Effector memory CD4-positive, alpha-beta T cell (primary cell): ENCODE results near the gene TLCD3B.

Experiments
- DNase-seq, 3 donors: peaks; one replicate each; pipeline ENCODE4 v3.0.0-alpha.2; 2020
- H3K27ac ChIP-seq: 2 replicates; pipeline ENCODE4 v1.7.0; 2013; ENCODE audit warnings: mild to moderate bottlenecking, low read length, moderate library complexity; ENCODE audit not compliant: insufficient read depth, poor library complexity, severe bottlenecking
- H3K27me3 ChIP-seq: replicated peaks from 2 replicates; pipeline ENCODE4 v1.7.0; 2013; ENCODE audit warnings: mild to moderate bottlenecking, low read length; ENCODE audit not compliant: insufficient read depth, control insufficient read depth, poor library complexity, severe bottlenecking
- H3K36me3 ChIP-seq: 2 replicates; pipeline ENCODE4 v1.7.0; 2013; ENCODE audit warnings: mild to moderate bottlenecking, low read length, moderate library complexity; ENCODE audit not compliant: control insufficient read depth, insufficient read depth
- H3K4me1 ChIP-seq: 2 replicates; pipeline ENCODE4 v1.7.0; 2013; ENCODE audit warnings: low read length, mild to moderate bottlenecking; ENCODE audit not compliant: control insufficient read depth, insufficient read depth, poor library complexity, severe bottlenecking
- H3K4me3 ChIP-seq: 2 replicates; pipeline ENCODE4 v1.7.0; 2013; ENCODE audit warnings: low read length, low read depth, mild to moderate bottlenecking; ENCODE audit not compliant: insufficient read depth, poor library complexity, severe bottlenecking
- H3K9me3 ChIP-seq: 2 replicates; pipeline ENCODE4 v1.7.0; 2013; ENCODE audit warnings: mild to moderate bottlenecking, low read length, moderate library complexity; ENCODE audit not compliant: control insufficient read depth

Gene TLCD3B

DNA sequence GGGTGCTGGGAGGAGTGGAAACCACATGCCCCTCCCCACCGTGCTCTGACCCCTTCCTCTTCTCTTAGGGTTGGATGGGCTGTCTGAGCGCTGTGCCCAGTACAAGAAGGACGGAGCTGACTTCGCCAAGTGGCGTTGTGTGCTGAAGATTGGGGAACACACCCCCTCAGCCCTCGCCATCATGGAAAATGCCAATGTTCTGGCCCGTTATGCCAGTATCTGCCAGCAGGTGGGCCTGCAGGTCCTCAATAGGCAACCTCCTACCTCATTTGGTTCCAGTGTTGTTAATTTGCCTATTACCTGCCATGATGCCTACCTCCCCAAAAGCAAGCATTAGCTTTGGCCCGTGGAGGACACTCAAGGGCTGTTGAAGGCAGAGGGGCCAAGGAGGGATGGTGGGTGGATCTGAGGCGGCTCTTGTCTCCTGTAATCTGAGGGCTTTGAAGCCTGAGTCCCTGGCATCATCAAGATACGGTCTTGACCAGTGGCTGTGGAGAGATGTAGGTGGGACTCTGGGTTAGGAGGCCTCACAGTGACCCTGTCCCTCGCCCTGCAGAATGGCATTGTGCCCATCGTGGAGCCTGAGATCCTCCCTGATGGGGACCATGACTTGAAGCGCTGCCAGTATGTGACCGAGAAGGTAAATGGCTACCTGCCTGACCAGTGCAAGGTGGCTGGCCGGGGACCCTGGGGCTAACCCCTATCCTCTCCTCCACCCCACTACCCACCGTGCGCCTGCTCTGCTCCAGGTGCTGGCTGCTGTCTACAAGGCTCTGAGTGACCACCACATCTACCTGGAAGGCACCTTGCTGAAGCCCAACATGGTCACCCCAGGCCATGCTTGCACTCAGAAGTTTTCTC, 37.9 kb upstream of the TLCD3B start:
- Histone ChIP-seq H3K36me3 (peaks cover 46% of the 10 kb centered on the region), H3K27ac (peak overlapping the region; percentile 18), H3K4me1 (peaks cover 26% of the 10 kb centered on the region), H3K27me3 (no peaks in the 10 kb centered on the region), H3K4me3 (no peak overlapping the region), H3K9me3 (no peaks in the 10 kb centered on the region)
- DNase-seq, result peak in 2 of 3 donors; percentile 37 to 45

DNA sequence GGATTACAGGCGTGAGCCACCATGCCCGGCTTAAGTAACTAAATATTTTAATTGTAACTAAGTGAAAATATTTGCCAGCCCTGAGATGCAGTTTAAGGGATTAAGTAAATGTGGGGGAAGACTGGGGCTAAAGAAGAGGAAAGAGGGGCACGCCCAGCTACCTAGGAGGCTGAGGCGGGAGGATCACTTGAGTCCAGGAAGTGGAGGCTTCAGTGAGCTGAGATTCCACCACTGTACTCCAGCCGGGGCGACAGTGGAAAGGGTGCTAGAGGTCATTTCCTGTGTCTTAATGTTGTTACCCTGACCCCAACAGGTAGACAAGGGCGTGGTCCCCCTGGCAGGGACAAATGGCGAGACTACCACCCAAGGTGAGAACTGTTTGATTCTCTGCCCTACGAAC, 37.3 kb upstream of the TLCD3B start:
- H3K27ac ChIP-seq, result no peak overlapping the region
- H3K36me3 ChIP-seq, result peaks cover 46% of the 10 kb centered on the region
- no peak for DNase-seq
- H3K27me3 ChIP-seq, result no peaks in the 10 kb centered on the region
- H3K4me1 ChIP-seq, result peaks cover 32% of the 10 kb centered on the region
- no peak overlapping the region for H3K4me3 ChIP-seq
- H3K9me3 ChIP-seq, result no peaks in the 10 kb centered on the region

DNA sequence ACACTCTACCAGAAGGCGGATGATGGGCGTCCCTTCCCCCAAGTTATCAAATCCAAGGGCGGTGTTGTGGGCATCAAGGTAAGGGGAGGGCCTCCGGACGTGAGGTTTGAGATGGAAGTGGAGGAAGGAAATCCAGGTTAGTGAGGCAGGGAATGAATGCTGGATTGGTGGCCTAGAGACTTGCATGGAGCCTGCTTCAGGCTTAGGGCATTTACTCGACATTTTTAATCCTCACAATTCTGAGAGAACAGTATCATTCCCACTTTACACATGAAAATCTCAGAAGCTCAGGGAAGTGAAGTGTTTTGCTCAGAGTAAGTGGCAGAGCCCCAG, 36.5 kb upstream of the TLCD3B start:
- H3K36me3 ChIP-seq, result peaks cover 46% of the 10 kb centered on the region
- DNase-seq, result no peak

DNA sequence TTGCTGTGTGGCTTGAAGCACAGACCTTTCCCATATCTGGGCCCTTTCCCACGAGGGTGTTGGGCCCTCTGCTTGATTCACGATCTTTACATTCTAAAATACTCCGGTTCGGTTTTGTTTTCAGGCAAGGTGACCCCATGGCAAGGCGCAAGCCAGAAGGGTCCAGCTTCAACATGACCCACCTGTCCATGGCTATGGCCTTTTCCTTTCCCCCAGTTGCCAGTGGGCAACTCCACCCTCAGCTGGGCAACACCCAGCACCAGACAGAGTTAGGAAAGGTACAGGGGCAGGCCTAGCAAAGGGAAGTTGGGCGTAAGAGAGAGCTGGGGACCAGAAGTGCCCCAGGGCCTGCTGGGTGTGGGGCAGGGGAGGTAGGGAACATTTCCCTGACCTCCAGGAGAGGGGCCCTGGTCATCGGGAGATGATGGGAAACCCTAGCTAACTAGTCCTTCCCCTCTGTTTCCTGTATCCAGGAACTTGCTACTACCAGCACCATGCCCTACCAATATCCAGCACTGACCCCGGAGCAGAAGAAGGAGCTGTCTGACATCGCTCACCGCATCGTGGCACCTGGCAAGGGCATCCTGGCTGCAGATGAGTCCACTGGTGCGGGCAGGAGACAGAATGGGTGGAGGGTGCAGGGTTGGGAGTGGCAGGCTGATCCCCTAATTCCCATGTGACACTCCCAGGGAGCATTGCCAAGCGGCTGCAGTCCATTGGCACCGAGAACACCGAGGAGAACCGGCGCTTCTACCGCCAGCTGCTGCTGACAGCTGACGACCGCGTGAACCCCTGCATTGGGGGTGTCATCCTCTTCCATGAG, 35.9 kb upstream of the TLCD3B start:
- Histone ChIP-seq H3K4me3 (peak overlapping the region; percentile 98), H3K9me3 (no peaks in the 10 kb centered on the region), H3K4me1 (peaks cover 33% of the 10 kb centered on the region), H3K27ac (peak overlapping the region; percentile 83), H3K36me3 (peaks cover 46% of the 10 kb centered on the region), H3K27me3 (no peaks in the 10 kb centered on the region)
- no peak for DNase-seq

More for the DNA sequence above, 36.5 kb upstream of the TLCD3B start:
- H3K4me3 ChIP-seq, result peak overlapping the region; percentile 98
- peaks cover 33% of the 10 kb centered on the region for H3K4me1 ChIP-seq
- no peaks in the 10 kb centered on the region for H3K9me3 ChIP-seq
- no peaks in the 10 kb centered on the region for H3K27me3 ChIP-seq
- peak overlapping the region; percentile 29 for H3K27ac ChIP-seq

DNA sequence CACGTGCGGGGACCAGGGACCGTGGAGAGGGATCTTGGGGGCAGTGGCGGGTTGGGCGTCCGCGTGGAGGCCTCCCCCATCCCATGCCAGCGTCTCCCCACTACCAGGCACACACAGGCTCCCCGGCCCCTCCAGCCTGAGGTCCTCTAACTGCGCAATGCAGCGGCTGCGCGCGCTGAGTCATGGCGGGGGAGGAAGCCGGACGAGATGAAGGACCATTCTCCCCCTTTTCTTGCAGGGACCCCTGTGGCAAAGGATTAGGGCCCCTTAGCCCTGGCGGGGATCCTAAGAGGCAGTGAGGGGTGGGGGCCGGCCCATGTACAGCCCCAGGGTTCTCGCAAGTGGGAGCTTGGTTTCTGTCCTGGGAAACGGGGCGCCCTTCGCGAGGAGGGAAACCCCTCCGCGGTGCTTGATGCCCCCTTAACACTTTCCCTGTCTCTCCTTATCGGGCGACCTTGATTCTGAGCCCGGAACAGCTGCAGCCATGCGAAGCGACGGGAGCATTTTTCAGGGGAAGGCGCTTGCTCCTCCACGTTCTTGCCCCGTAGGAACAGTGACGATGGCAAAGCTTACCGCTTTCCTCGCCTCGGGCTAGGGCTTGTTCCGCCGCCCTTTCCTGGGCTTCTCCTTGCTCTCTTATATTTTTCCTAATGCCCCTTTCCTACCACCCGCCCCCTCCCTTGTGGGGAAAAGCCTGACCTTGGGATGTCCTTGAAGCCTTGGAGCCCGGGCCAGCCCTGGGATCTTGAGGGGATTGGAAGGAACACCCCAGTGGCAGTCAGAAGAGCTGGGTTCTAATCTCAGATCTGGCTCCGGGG, 35.1 kb upstream of the TLCD3B start:
- Histone ChIP-seq H3K4me1 (peaks cover 33% of the 10 kb centered on the region), H3K36me3 (peaks cover 39% of the 10 kb centered on the region)
- peak in 1 of 3 donors; percentile 20 for DNase-seq

DNA sequence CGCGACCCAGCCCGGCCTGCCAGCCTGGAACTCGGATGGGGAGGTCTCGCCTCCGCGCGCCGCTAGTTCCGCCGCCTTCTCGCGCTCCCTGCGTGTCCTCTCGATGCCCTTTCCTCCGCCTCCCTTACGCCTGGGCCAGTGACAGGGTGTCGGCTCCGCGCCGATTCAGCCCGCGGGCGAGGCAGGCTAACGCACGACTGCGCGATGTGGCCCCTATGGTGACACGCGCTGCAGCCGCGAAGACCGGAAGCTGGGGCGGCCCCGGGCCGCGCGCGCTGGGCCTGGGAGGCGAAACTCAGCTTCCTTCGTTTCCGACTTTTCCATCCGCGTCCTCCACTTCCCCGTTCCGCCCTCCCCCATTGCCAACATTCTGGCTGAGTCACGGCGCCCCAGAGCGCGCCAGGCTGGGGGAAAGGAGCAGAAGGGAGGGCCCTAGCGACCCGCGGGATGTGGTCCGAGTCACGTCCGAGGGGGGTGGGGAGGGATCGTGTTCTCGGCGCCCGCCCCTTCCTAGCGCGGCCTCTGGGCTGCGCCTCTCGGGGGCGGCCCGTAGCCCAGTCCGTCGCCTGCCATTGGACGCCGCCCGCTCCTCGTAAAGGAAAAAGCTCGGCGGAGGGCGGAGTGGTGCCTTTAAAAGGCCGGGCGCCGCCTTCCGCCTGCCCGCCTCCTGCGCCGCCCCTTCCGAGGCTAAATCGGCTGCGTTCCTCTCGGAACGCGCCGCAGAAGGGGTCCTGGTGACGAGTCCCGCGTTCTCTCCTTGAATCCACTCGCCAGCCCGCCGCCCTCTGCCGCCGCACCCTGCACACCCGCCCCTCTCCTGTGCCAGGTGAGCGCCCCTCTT, 34.3 kb upstream of the TLCD3B start, which contains the start of gene ALDOA:
ALDOA (plus strand) TSS at position 659 of the 841 bp plus-strand sequence. CDS start 1,138 bp downstream, outside the sequence.
- H3K27me3 ChIP-seq, result no peaks in the 10 kb centered on the region
- no peaks in the 10 kb centered on the region for H3K9me3 ChIP-seq
- H3K4me3 ChIP-seq, result peak within 1 kb of the TSS; percentile 98
- peaks cover 32% of the 10 kb centered on the region for H3K36me3 ChIP-seq
- peak within 1 kb of the TSS; percentile 83 for H3K27ac ChIP-seq
- H3K4me1 ChIP-seq, result peaks cover 33% of the 10 kb centered on the region
- peak; percentile 89 to 91 (median 90) for DNase-seq

More for the DNA sequence above, 35.1 kb upstream of the TLCD3B start:
- Histone ChIP-seq H3K27ac (peak overlapping the region; percentile 83), H3K4me3 (peak overlapping the region; percentile 98), H3K27me3 (no peaks in the 10 kb centered on the region), H3K9me3 (no peaks in the 10 kb centered on the region)

DNA sequence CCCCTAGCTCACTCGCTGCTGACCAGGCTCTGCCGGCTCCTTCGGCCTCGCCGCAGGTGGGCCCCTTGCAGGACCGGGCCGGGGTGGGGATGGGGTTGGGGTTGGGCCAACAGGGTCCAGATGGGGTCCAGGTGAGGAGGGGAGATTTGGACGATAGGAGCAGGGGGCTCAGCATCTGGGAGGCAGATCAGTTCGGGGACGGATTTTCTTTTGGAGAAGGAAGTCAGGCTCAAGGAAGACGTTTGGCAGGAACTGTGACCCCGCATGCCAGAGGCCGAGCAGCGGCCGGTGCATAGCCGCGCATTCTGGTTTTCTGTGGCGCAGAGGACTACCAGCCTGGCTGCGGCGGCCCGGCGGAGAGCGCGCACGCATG, 33.6 kb upstream of the TLCD3B start:
- Histone ChIP-seq H3K27me3 (no peaks in the 10 kb centered on the region), H3K27ac (peak overlapping the region; percentile 83), H3K4me3 (peak overlapping the region; percentile 98), H3K4me1 (peaks cover 33% of the 10 kb centered on the region), H3K36me3 (peaks cover 26% of the 10 kb centered on the region), H3K9me3 (no peaks in the 10 kb centered on the region)
- no peak for DNase-seq

DNA sequence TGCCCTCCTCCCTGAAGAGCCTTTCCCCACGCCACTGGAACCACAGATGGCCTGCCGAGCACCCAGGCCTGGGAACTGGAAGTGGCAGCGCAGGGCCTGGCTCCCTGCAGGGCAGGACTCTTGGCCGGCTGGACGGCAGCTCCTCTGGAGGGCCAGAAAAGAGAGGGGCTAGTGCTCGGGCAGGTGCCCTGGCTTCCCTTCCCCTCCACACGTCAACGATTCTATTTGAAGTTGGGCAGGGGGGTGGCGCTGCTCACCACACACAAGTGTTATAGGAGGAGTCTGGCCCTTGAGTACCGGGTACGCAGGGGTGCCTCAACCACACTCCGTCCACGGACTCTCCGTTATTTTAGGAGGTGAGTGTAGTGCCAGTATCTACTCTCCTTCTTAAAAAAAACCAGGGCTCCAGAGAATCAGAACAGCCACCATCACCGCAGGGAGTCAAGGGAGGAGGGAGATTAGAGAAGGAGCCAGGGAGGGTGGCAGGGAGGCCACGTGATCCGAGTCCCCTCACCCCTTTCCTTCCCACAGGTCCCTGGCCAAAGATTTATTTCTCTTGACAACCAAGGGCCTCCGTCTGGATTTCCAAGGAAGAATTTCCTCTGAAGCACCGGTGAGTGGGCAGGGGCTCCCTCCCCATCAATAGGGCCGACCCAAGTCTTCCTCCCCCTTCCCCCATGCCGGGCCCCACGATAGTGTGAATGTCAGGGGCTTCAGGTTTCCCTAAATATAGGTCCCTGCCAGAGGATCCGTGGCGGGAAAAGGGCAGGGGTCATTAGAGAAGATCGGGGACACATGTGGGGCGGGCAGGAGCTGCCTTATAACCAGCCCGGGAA, 33.0 kb upstream of the TLCD3B start:
- H3K27me3 ChIP-seq, result no peaks in the 10 kb centered on the region
- peak; percentile 41 to 49 (median 43) for DNase-seq
- H3K36me3 ChIP-seq, result peaks cover 19% of the 10 kb centered on the region
- H3K27ac ChIP-seq, result peak overlapping the region; percentile 83
- peak overlapping the region; percentile 98 for H3K4me3 ChIP-seq
- H3K4me1 ChIP-seq, result peaks cover 32% of the 10 kb centered on the region
- no peaks in the 10 kb centered on the region for H3K9me3 ChIP-seq
